ENCODE measurements around the gene AP3S1.

Gene AP3S1

GRCh38 chr5:115936031-115936430, 94.3 kb downstream of the AP3S1 start:
- no peak for DNase-seq (ENCODE audit: low spot score)

GRCh38 chr5:115939059-115939458, 97.3 kb downstream of the AP3S1 start:
- no peak for DNase-seq (ENCODE audit: low spot score)

DNA sequence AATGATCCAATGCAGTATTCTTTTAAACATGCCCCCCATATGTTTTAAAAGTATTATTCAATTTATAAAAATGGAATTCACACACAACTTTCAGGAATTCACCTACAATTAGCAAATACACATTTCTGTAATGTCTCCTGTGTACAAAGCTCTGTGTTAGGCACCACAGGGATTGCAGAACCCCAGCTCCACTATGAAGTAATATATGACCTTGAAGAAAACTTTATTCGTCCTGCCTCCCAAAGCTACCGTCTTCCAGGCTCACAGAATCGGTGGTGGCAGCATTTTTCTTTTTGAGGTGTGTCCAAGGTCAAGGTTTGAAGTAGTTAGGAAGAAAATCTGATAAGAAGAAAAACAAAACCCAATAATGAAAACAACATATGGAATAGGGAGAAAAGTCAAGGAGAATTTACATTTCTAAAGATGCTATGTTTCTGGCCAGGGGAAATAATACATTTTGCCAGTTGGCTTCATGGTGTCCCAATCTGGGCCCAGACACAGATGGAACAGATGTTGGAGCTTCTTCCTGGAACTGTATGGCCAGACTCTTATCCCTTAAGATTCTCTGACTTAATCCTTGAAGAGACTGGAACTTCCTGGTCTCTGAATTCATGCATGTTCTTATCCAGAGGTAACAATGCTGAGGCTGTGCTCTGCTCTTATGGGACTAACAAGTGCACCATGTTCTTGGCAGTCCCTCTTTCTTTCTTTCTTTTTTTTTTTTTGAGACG, 98.5 kb downstream of the AP3S1 start:
- no peak for DNase-seq (ENCODE audit: low spot score)

GRCh38 chr5:115941051-115941675, 99.4 kb downstream of the AP3S1 start:
- no peak for DNase-seq (ENCODE audit: low spot score)

GRCh38 chr5:115944501-115944900, 102.8 kb downstream of the AP3S1 start:
- no peak for DNase-seq (ENCODE audit: low spot score)

- no peak for DNase-seq (ENCODE audit: low spot score)
Observed at GRCh38 chr5:115946655-115947054, 104.9 kb downstream of the AP3S1 start.

DNA sequence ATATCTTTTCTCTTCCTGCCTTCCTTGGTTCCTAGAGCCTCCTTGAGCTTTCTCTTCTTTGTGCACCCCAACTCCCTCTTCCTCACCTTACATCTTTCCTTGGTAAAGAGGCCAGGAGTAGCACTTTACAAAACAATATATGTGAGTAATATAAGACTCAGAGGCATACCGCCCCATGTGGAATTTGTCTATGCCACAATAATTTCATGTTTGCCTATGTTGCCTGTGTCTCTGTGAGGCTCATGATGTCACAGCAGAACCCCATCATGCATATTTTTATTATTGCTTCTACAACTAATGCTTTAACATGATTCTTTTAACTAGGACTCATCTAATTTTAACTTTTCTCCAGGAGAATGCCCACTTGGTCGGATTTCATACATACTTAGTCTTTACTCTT, 105.5 kb downstream of the AP3S1 start:
- DNase-seq (ENCODE audit: low spot score), result no peak

- no peak for DNase-seq (ENCODE audit: low spot score)
Observed at GRCh38 chr5:115948091-115948534, 106.4 kb downstream of the AP3S1 start.

- DNase-seq (ENCODE audit: low spot score), result no peak
Observed at GRCh38 chr5:115949096-115949495, 107.4 kb downstream of the AP3S1 start.

- DNase-seq (ENCODE audit: low spot score), result no peak
Observed at GRCh38 chr5:115952588-115952987, 110.9 kb downstream of the AP3S1 start.

DNA sequence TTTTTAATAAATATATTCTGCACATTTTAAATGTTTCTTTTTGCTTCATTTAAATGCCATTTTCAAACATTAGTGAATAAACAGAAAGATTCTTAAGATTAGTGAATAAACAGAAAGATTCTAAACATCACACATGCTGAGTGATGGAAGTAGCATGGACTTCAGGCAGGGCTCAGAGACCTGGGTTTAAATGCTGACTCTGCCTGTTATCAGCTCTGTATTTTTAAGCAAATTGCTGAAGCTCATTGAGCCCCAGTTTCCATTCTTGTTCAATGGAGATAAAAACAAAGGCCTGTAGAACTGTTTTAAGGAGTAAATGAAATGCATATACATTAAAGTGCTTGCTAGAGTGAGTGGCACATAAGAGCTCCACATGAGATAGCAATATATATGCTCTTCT, 112.4 kb downstream of the AP3S1 start:
- DNase-seq (ENCODE audit: low spot score), result no peak

DNA sequence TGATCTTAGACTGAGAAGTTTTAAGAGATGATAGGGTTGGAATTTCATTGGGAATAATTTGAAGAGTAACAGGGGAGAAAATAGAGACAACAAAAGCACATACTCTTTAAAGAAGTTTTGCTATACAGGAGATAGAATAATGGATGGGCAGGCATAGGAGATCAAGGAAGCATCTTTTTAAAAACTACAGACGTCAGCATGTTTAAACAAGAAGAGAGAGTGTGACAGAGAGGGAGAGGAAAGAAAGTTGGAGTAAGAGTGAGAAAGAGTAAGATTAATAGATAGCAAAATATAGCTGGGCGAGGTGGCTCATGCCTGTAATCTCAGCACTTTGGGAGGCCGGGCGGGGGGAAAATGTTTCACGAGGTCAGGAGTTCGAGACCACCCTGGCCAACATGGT, 115.2 kb downstream of the AP3S1 start:
- DNase-seq (ENCODE audit: low spot score), result no peak

GRCh38 chr5:115961381-115962238, 119.9 kb downstream of the AP3S1 start:
- no peak for DNase-seq (ENCODE audit: low spot score)

GRCh38 chr5:115962239-115962564, 120.5 kb downstream of the AP3S1 start, which contains the start of gene LVRN:
Gene LVRN (plus strand): TSS chr5:115962475. CDS start chr5:115962618, 143 bp downstream.
- DNase-seq (ENCODE audit: low spot score), result no peak

DNA sequence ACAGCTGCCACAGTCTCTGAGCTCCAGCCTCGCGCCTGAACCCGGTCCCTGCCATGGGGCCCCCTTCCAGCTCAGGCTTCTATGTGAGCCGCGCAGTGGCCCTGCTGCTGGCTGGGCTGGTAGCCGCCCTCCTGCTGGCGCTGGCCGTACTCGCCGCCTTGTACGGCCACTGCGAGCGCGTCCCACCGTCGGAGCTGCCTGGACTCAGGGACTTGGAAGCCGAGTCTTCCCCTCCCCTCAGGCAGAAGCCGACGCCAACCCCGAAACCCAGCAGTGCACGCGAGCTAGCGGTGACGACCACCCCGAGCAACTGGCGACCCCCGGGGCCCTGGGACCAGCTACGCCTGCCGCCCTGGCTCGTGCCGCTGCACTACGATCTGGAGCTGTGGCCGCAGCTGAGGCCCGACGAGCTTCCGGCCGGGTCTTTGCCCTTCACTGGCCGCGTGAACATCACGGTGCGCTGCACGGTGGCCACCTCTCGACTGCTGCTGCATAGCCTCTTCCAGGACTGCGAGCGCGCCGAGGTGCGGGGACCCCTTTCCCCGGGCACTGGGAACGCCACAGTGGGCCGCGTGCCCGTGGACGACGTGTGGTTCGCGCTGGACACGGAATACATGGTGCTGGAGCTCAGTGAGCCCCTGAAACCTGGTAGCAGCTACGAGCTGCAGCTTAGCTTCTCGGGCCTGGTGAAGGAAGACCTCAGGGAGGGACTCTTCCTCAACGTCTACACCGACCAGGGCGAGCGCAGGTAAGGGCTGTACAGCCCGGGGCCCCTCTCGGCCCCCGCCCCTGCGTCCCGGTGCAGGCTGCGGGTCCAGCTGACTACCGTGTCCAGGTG, 121.0 kb downstream of the AP3S1 start:
- no peak for DNase-seq (ENCODE audit: low spot score)

DNA sequence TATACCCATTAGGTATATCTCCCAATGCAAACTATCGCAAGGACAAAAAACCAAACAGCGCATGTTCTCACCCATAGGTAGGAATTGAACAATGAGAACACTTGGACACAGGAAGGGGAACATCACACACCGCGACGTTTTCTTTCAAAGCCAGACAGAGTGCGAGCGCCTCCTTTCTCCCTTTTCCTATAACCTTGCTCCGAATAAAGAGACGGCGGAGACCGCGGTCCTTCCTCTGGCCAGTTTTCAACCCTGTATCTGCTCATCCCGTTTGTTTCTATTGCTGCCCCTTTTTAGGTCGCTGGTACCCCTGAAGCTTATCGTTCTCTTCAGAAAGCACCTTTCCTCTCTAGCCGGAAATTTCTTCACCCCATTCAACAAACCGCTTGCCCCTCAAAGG, 121.8 kb downstream of the AP3S1 start:
- DNase-seq (ENCODE audit: low spot score), result no peak

Measured in SK-N-DZ (cell line).